GM18517 (cell line): ENCODE data around the gene TXLNG.

Source experiments
- ATAC-seq: cut with Tn5 transposase; IDR thresholded peaks from one replicate; pipeline ENCODE4 v1.9.1; 2021; ENCODE audit warnings: mild to moderate bottlenecking, moderate library complexity; ENCODE audit not compliant: unreplicated experiment

Gene TXLNG

DNA sequence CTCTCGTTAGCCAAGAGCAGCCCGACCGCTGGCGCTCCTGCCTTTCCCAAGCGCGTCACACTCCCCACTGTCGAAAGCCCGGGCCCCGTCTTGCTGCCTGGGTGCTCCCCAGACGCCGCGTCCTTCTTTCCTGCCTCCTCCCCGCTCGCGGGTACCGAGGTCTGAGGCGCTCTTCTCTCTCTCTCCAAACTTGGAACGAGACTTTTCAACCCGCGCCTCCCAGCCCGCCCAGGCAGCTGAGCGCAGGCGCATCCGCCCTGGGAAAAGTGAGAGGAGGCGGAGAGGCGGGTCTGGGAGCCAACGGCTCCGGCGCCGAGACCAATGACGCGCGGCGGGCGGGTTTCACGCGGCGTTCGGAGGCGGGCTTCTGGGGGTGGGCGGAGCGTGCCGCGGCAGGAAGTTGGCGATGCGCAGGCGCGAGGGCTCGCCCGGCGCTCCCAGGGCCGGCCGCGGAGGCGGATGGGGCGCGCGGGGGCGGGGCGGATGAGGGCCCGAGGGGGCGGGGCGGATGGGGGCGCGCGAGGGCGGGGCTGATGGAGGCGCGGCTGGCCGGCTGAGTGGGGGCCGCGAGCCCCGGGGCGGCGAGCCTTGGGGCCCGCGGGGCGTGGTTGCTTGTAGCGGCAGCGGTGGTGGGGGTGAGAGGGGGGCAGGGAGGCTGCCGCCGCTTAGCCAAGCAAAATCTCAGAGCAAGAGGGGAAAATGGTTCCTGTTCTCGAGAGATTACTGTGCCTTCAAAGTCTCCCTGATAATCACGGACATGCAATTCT, 84.0 kb downstream of the TXLNG start, which contains the start of gene RBBP7:
TSS of gene RBBP7 (minus strand) at position 268 of the 767 bp plus-strand sequence. CDS start 309 bp downstream, outside the sequence.
- ATAC-seq: peak; percentile 70

DNA sequence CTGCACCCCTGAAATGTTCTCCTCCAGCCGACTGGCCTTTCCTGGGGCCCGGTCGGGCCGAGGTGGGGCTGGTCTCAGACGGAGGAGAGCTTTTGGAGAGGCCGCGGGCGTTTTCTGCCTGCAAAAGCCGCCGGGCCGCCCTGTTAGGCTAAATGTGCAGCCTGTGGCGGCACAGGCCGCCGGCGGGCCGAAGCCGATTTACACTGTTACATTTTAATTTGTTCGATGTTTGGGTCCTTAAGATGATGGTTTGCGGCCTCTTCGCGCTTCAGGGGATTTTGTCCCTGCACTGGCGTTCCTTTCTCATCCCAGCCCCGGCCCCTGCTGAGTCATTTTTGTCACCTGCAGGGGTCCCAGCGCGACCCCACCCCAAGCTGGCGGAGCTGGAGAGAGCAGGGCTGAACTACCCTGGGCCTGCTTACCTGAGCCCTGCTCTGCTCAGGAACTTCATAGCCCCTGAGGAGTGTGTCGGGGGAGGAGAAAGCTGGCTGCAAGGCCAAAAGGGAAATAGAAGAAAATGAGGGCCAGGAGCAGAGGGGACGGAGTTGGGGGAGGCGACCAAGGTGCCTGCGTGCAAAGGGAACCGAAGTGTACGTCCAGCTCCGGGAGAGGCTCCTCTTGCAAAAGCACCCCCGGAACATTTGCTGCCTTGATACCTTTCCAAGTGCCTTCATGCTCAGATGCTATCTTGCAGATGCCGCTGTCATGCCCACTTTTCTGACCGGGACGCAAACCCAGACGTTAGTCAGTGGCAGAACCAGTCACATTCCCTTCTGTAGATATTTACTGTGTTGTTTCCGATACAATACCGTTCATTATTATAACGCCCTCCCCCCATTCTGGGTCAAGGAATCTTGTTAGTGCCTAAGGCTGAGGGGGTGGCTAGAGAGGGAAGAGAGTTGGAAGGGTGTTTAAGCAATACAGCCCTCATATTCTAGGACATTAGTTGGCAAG, 84.9 kb downstream of the TXLNG start:
- ATAC-seq: no peak

DNA sequence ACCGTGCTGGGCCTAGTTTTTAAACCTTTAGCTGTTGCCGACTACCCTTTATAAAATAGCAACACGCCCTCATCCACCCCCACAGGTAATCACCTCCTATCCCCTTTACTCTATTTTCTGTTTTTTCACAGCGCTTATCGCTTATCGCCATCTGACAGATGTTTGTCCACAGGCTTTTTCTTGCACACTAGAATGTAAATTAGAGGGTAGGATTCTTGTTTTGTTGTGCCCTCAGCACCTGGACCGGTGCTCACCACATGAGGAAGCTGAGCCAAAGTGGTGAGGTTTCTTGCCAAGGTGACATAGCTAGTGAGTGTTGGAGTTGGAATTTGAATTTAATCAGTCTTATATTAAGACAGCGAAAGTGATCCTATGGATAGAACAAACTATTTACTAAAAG, 86.8 kb downstream of the TXLNG start:
- ATAC-seq: no peak

DNA sequence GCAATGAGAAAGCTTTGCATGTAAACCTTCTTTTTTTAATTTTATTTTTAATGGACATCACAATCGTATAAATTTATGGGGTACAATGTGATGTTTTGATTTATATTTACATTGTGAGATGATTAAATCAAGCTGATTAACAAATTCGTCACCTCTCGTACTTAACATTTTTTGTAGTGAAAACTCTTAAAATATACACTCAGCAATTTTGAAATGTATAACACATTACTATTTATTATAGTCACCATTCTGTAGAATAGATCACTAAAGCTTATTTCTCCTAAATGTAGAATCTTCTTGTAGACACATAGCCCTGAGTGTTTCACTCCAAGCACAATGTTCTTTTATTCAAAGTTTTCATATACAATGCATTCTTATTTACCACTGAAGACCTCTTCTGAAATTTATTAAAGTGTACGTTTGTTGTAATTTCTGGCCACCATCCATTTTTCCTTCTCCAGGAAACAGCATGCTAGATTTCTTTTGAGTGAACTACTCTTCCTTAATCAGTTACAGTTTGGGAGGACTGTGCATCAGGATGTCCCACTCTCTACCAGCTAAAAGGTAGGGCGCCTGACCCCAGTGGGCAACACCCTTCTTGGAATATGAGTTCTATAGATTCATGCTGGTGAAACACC, 88.3 kb downstream of the TXLNG start:
- ATAC-seq: no peak

DNA sequence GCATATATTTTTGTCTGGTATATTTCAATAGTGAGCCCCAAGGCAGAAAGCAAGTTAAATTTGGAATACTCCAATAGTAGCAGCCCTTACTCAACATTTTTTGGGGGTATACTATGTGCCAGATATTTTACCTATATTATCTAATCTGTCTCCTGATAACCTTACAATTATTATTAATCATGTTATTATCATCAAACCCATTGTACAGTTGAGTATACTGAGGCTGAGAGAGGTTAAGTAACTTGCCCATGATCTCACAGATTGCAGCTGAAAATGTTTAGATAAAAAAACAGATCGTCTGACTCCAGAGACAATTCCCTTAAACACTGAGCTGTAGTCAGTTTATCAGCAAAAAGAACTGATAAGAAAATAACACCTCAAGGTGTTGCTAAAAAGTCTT, 90.4 kb downstream of the TXLNG start:
- ATAC-seq: no peak

DNA sequence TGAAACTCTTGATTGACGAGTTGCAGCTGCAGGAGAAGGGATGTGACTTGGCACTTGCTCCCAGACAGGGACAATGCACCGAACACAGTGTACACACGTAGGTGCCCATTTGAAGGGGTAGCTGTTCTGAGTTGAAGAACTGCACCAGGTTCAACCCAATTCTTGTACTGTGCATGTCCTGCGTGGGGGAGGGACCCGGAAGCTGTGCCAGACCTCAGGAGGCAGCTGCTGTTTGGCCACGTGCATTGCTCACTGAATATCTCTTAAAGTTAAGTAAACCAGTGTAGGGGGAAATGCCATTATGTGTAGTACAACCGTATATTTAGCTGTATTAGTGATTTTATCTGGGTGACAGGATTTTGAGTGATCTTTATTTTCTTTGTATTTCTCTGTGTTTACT, 95.9 kb downstream of the TXLNG start:
- peak; percentile 38 for ATAC-seq

DNA sequence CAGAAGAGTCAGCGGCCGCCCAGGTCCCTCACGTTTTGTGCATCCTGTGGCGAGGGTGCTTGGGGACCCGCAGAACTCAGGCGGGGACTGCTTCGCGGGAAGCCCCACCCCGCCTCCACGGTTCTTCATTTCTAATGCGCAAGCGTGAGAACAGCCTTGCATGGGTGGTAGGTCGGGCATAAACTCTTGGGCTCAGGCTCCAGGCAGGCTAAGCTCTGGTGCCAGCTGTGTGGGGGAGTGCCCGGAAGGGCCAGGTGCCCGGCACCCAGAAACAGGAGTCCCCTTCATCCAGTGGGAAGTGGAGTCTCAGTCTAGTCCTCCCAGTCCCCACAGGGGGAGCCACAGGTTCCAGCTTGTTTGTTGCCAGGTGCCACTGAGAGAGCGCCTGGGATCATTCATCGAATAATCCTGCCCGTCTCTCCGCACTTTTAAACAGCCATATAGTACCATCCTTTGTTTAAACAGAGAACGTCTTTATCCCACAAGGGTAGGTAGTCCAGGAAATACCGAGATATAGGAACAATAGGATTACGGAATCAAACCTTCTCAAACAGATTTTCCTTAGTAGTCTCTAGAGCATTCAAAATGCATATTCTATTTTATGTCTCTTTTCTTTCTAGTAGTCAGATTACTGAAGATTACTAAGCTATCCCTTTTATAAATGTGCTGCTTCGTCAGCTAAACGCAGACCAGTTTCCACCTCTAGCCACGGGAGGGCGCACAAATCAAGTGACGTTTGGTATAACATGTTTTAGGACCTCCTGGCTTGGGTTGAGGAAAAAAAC, 96.6 kb downstream of the TXLNG start:
- peak; percentile 62 for ATAC-seq

DNA sequence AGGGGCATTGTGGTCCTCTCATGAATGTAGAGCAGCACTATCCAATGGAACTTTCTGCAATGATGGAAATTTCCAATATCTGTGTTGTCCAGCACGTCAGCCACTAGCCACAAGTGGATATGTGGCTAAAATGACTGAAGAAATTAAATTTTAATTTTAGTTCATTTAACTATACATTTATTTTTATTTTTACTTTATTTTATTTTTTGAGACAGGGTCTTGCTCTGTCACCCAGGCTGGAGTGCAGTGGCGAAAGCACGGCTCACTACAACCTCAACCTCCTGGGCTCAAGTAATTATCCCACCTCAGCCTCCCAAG, 97.2 kb downstream of the TXLNG start:
- ATAC-seq: no peak

DNA sequence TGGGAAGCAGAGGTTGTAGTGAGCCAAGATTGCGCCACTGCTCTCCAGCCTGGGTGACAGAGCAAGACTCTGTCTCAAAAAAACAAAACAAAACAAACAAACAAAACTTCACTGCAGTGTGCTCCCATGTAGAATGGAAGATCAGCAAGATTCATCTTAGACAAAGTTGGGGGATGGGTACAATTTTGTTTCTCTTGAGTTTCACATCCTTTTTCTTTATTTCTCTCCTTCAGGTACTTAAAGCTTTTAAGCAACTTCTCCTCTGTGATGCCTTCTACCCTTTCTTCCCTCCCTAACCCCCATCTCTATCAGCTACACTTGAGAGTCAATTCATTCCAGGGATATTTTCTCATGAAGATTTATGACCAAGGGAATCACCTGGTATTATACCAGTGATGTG, 99.4 kb downstream of the TXLNG start:
- no peak for ATAC-seq

DNA sequence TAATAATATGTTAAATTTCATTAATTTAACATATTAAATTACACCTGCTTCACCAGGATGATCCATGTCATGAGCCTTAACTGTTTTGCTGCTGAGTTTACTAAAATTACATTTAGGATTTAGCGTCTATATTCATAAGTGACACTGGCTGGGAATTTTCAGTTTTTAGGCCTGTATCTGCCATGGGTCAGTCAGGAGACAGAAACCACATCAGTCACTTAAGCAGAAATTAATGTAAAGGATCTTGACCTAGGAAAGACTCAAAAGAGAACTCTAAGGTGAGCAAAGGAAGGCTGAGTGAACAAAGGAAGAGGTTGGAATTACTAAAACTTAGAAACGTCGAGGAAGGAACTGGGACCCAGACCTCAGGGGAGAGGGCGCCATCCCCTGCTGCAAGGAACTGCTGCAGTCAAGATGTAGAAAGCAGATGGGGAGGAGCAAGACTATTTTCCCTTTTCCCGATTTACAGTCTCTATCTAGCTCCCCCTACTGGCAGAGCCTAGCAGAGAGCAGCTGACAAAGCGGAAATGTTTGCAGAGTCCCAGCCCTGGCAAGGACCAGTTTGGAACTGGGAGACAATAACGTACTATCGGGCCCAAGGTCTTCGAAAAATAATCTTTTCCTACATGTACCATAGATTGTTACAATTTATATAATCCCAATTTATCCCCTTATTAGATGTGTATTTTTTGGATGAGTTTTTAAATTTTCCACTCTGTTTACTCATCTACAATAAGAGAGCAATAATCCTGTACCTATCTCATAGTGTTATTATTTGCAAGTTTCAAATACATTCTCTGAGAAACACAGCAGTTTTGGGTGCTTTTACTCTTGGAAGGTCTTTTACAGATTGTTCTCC, 106.5 kb downstream of the TXLNG start:
- ATAC-seq: no peak
